ENCODE measurements around the gene NR5A1.

The NR5A1 gene

GRCh38 chr9:124503713-124504529 lies 3.3 kb downstream of the NR5A1 start:
- TF ChIP-seq ARNTL (CRISPR knock-in tag; IDR thresholded peaks at IDR 0.05; ENCODE audit: borderline replicate concordance, low read depth) (no peak), ZFP30 (CRISPR knock-in tag; IDR thresholded peaks at IDR 0.05) (no peak), PATZ1 (CRISPR knock-in tag; IDR thresholded peaks at IDR 0.05; ENCODE audit: borderline replicate concordance) (no peak), BACH2 (CRISPR knock-in tag; IDR thresholded peaks at IDR 0.05; ENCODE audit: borderline replicate concordance) (no peak), CSRNP3 (CRISPR knock-in tag; IDR thresholded peaks at IDR 0.05) (no peak), GLIS3 (CRISPR knock-in tag; IDR thresholded peaks at IDR 0.05) (no peak)
- TF ChIP-seq, protein P1, sequence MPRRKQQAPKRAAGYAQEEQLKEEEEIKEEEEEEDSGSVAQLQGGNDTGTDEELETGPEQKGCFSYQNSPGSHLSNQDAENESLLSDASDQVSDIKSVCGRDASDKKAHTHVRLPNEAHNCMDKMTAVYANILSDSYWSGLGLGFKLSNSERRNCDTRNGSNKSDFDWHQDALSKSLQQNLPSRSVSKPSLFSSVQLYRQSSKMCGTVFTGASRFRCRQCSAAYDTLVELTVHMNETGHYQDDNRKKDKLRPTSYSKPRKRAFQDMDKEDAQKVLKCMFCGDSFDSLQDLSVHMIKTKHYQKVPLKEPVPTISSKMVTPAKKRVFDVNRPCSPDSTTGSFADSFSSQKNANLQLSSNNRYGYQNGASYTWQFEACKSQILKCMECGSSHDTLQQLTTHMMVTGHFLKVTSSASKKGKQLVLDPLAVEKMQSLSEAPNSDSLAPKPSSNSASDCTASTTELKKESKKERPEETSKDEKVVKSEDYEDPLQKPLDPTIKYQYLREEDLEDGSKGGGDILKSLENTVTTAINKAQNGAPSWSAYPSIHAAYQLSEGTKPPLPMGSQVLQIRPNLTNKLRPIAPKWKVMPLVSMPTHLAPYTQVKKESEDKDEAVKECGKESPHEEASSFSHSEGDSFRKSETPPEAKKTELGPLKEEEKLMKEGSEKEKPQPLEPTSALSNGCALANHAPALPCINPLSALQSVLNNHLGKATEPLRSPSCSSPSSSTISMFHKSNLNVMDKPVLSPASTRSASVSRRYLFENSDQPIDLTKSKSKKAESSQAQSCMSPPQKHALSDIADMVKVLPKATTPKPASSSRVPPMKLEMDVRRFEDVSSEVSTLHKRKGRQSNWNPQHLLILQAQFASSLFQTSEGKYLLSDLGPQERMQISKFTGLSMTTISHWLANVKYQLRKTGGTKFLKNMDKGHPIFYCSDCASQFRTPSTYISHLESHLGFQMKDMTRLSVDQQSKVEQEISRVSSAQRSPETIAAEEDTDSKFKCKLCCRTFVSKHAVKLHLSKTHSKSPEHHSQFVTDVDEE (CRISPR knock-in tag; IDR thresholded peaks at IDR 0.05), result no peak
- no peak for ATAC-seq

- TF ChIP-seq ESRRG (CRISPR knock-in tag; IDR thresholded peaks at IDR 0.05) (no peak), CSRNP3 (CRISPR knock-in tag; IDR thresholded peaks at IDR 0.05) (no peak), ZFP30 (CRISPR knock-in tag; IDR thresholded peaks at IDR 0.05) (no peak), ZNF8 (CRISPR knock-in tag; IDR thresholded peaks at IDR 0.05) (no peak), BACH2 (CRISPR knock-in tag; IDR thresholded peaks at IDR 0.05; ENCODE audit: borderline replicate concordance) (no peak), TOX (CRISPR knock-in tag; IDR thresholded peaks at IDR 0.05; ENCODE audit: borderline replicate concordance) (no peak)
- TF ChIP-seq, protein P1 (CRISPR knock-in tag; IDR thresholded peaks at IDR 0.05), result no peak
- TF ChIP-seq, protein P2, sequence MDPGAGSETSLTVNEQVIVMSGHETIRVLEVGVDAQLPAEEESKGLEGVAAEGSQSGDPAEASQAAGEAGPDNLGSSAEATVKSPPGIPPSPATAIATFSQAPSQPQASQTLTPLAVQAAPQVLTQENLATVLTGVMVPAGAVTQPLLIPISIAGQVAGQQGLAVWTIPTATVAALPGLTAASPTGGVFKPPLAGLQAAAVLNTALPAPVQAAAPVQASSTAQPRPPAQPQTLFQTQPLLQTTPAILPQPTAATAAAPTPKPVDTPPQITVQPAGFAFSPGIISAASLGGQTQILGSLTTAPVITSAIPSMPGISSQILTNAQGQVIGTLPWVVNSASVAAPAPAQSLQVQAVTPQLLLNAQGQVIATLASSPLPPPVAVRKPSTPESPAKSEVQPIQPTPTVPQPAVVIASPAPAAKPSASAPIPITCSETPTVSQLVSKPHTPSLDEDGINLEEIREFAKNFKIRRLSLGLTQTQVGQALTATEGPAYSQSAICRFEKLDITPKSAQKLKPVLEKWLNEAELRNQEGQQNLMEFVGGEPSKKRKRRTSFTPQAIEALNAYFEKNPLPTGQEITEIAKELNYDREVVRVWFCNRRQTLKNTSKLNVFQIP (CRISPR knock-in tag; IDR thresholded peaks at IDR 0.05; ENCODE audit: borderline replicate concordance, low read depth), result no peak
- no peak; the same call in 2 of the 3 replicates for ATAC-seq
Measured at GRCh38 chr9:124502711-124503702, 4.2 kb downstream of the NR5A1 start.
